K562 (cell line): ENCODE data around the gene ADCY4.

ENCODE experiments used
- EGR1 ChIP-seq: fragments of 450-650 bp; conservative IDR thresholded peaks from 2 replicates; pipeline ENCODE4 v1.6.1; 2017; ENCODE audit warnings: mild to moderate bottlenecking
- EP300 ChIP-seq: IDR thresholded peaks from 2 replicates; pipeline ENCODE4 v1.6.1; 2012; ENCODE audit warnings: low read length, improper control_type of control experiment
- FUS ChIP-seq: fragments of 200-400 bp; formaldehyde crosslinking; optimal IDR thresholded peaks from 2 replicates; pipeline ENCODE3; 2017; ENCODE audit warnings: low read depth, low read length
- GABPA ChIP-seq: fragments of 200-800 bp; sonication (Bioruptor generic); conservative IDR thresholded peaks from 2 replicates; pipeline ENCODE4 v1.6.1; 2016; ENCODE audit warnings: low read depth, missing genetic modification characterization, missing compliant biosample characterization
- KDM5B ChIP-seq: fragments of 200-600 bp; sonication (generic); IDR thresholded peaks from 2 replicates; pipeline ENCODE4 v1.6.1; 2012; ENCODE audit warnings: low read depth, mild to moderate bottlenecking, moderate library complexity, low read length, control low read depth, inconsistent platforms; ENCODE audit not compliant: insufficient replicate concordance
- MECOM ChIP-seq: fragments of 250-450 bp; sonication (Bioruptor Pico); IDR thresholded peaks from 2 replicates; pipeline ENCODE4 v1.8.0; 2022; ENCODE audit warnings: inconsistent platforms
- SMARCB1 ChIP-seq: IDR thresholded peaks from 2 replicates; pipeline ENCODE4 v1.6.1; 2011; ENCODE audit warnings: improper control_type of control experiment, low read depth; ENCODE audit not compliant: insufficient read length
- TF ChIP-seq, protein P1 (sequence below): fragments of 250-450 bp; sonication (Bioruptor Pico); IDR thresholded peaks from 2 replicates; pipeline ENCODE4 v1.5.0; 2020; ENCODE audit warnings: mild to moderate bottlenecking
- TF ChIP-seq, protein P2 (sequence below): sonication (generic); formaldehyde crosslinking; IDR thresholded peaks from 2 replicates; pipeline ENCODE4 v1.8.0; 2022; ENCODE audit warnings: mild to moderate bottlenecking, missing genetic modification reagents
- TF ChIP-seq, protein P3 (sequence below), 2 experiments: fragments of 200-800 bp in 1 of 2; sonication (Bioruptor generic) in 1 of 2; sonication (generic) in 1 of 2; formaldehyde crosslinking in 1 of 2; IDR thresholded peaks in 1 of 2; conservative IDR thresholded peaks in 1 of 2; 2 replicates each; pipeline versions ENCODE4 v1.5.0 to v1.6.1; 2016 to 2020; ENCODE audit warnings: missing compliant biosample characterization in 1 of 2, missing genetic modification characterization in 1 of 2, missing genetic modification reagents in 1 of 2
- TF ChIP-seq, protein P4 (sequence below), 3 experiments: IDR thresholded peaks in 2 of 3; conservative IDR thresholded peaks in 1 of 3; 2 replicates each; pipeline ENCODE4 v1.5.1; 2011 to 2012; ENCODE audit warnings: low read length in 3 of 3, mild to moderate bottlenecking in 3 of 3, control low read depth in 2 of 3, improper control_type of control experiment in 1 of 3, inconsistent platforms in 1 of 3, low read depth in 1 of 3, mixed read lengths in 1 of 3, moderate library complexity in 1 of 3; ENCODE audit not compliant: insufficient read depth in 2 of 3

- TF ChIP-seq EP300 (no peak), GABPA (tag) (no peak), KDM5B (no peak), MECOM (CRISPR knock-in tag) (no peak), SMARCB1 (no peak), FUS (no peak), EGR1 (no peak)
- TF ChIP-seq, protein P1, sequence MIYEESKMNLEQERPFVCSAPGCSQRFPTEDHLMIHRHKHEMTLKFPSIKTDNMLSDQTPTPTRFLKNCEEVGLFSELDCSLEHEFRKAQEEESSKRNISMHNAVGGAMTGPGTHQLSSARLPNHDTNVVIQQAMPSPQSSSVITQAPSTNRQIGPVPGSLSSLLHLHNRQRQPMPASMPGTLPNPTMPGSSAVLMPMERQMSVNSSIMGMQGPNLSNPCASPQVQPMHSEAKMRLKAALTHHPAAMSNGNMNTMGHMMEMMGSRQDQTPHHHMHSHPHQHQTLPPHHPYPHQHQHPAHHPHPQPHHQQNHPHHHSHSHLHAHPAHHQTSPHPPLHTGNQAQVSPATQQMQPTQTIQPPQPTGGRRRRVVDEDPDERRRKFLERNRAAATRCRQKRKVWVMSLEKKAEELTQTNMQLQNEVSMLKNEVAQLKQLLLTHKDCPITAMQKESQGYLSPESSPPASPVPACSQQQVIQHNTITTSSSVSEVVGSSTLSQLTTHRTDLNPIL (CRISPR knock-in tag): no peak
- TF ChIP-seq, protein P2, sequence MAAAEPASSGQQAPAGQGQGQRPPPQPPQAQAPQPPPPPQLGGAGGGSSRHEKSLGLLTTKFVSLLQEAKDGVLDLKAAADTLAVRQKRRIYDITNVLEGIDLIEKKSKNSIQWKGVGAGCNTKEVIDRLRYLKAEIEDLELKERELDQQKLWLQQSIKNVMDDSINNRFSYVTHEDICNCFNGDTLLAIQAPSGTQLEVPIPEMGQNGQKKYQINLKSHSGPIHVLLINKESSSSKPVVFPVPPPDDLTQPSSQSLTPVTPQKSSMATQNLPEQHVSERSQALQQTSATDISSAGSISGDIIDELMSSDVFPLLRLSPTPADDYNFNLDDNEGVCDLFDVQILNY (CRISPR knock-in tag): no peak
- TF ChIP-seq, protein P3, sequence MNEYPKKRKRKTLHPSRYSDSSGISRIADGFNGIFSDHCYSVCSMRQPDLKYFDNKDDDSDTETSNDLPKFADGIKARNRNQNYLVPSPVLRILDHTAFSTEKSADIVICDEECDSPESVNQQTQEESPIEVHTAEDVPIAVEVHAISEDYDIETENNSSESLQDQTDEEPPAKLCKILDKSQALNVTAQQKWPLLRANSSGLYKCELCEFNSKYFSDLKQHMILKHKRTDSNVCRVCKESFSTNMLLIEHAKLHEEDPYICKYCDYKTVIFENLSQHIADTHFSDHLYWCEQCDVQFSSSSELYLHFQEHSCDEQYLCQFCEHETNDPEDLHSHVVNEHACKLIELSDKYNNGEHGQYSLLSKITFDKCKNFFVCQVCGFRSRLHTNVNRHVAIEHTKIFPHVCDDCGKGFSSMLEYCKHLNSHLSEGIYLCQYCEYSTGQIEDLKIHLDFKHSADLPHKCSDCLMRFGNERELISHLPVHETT (CRISPR knock-in tag; conservative IDR thresholded peaks at IDR 0.05 in 1 of 2, IDR thresholded peaks at IDR 0.05 in 1 of 2): no peak
- TF ChIP-seq, protein P4, sequence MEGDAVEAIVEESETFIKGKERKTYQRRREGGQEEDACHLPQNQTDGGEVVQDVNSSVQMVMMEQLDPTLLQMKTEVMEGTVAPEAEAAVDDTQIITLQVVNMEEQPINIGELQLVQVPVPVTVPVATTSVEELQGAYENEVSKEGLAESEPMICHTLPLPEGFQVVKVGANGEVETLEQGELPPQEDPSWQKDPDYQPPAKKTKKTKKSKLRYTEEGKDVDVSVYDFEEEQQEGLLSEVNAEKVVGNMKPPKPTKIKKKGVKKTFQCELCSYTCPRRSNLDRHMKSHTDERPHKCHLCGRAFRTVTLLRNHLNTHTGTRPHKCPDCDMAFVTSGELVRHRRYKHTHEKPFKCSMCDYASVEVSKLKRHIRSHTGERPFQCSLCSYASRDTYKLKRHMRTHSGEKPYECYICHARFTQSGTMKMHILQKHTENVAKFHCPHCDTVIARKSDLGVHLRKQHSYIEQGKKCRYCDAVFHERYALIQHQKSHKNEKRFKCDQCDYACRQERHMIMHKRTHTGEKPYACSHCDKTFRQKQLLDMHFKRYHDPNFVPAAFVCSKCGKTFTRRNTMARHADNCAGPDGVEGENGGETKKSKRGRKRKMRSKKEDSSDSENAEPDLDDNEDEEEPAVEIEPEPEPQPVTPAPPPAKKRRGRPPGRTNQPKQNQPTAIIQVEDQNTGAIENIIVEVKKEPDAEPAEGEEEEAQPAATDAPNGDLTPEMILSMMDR (IDR thresholded peaks at IDR 0.05 in 2 of 3, conservative IDR thresholded peaks at IDR 0.05 in 1 of 3; ENCODE audit: insufficient read depth in 2 of 3, low read depth in 1 of 3, low read length in 3 of 3): no peak
These were observed 47.9 kb downstream of the ADCY4 start for GRCh38 chr14:24286996-24287395.
